GM21723 (cell line): ENCODE results near the gene ADCK1.
"Not testable (repeated sequence)": the region's sequence is repeated elsewhere in the genome, so short reads cannot be mapped to it uniquely, and the experiment has no call there.

Experiments used
- ATAC-seq: cut with Tn5 transposase; IDR thresholded peaks from one replicate; pipeline ENCODE4 v1.9.1; 2021; ENCODE audit warnings: mild to moderate bottlenecking, moderate library complexity; ENCODE audit not compliant: unreplicated experiment

ADCK1 gene

GRCh38 chr14:77808250-77808649 is 8.3 kb downstream of the ADCK1 start:
- no peak for ATAC-seq

- ATAC-seq = no peak
Measured at GRCh38 chr14:77809011-77809410, 9.1 kb downstream of the ADCK1 start.

GRCh38 chr14:77812028-77812427 is 12.1 kb downstream of the ADCK1 start:
- ATAC-seq = no peak

GRCh38 chr14:77812682-77813081 is 12.8 kb downstream of the ADCK1 start:
- not testable (repeated sequence) for ATAC-seq

- ATAC-seq = no peak
Measured at GRCh38 chr14:77822307-77822706, 22.4 kb downstream of the ADCK1 start.

- ATAC-seq = no peak
Measured at GRCh38 chr14:77822741-77823140, 22.8 kb downstream of the ADCK1 start.

- no peak for ATAC-seq
Measured at GRCh38 chr14:77823378-77823777, 23.5 kb downstream of the ADCK1 start.

- no peak for ATAC-seq
Measured at GRCh38 chr14:77825895-77826519, 26.1 kb downstream of the ADCK1 start.

GRCh38 chr14:77830692-77831091 is 30.8 kb downstream of the ADCK1 start:
- no peak for ATAC-seq

- no peak for ATAC-seq
Measured at GRCh38 chr14:77832297-77832696, 32.4 kb downstream of the ADCK1 start.

GRCh38 chr14:77837926-77838325 is 38.0 kb downstream of the ADCK1 start:
- no peak for ATAC-seq

- no peak for ATAC-seq
Measured at GRCh38 chr14:77838831-77839511, 39.1 kb downstream of the ADCK1 start.

GRCh38 chr14:77843195-77843594 is 43.3 kb downstream of the ADCK1 start:
- no peak for ATAC-seq

GRCh38 chr14:77843651-77844050 is 43.7 kb downstream of the ADCK1 start:
- no peak for ATAC-seq

GRCh38 chr14:77844802-77845201 is 44.9 kb downstream of the ADCK1 start:
- ATAC-seq = no peak

- ATAC-seq = no peak
Measured at GRCh38 chr14:77848031-77848430, 48.1 kb downstream of the ADCK1 start.

- no peak for ATAC-seq
Measured at GRCh38 chr14:77849711-77850110, 49.8 kb downstream of the ADCK1 start.

GRCh38 chr14:77853919-77854318 is 54.0 kb downstream of the ADCK1 start:
- no peak for ATAC-seq

- no peak for ATAC-seq
Measured at GRCh38 chr14:77856941-77857340, 57.0 kb downstream of the ADCK1 start.

GRCh38 chr14:77859934-77860570 is 60.1 kb downstream of the ADCK1 start:
- no peak for ATAC-seq

GRCh38 chr14:77861201-77861600 is 61.3 kb downstream of the ADCK1 start:
- no peak for ATAC-seq

- peak; percentile 74 for ATAC-seq
Measured at GRCh38 chr14:77862154-77862786, 62.4 kb downstream of the ADCK1 start.
